H1 (cell line): ENCODE data around the gene EDEM1.
"Not testable (repeated sequence)": the region's sequence is repeated elsewhere in the genome, so short reads cannot be mapped to it uniquely, and the experiment has no call there.

Source experiments
- CTCF ChIP-seq, 3 experiments: IDR thresholded peaks; 1 replicate in 2 of 3; 2 replicates in 1 of 3; pipeline versions ENCODE4 v1.5.1 to v1.6.1; 2011; ENCODE audit warnings: low read length in 3 of 3, mild to moderate bottlenecking in 3 of 3, inconsistent platforms in 2 of 3, low read depth in 1 of 3, moderate library complexity in 1 of 3; ENCODE audit not compliant: insufficient read depth in 1 of 3; ENCODE audit errors: control extremely low read depth in 1 of 3
- EGR1 ChIP-seq: IDR thresholded peaks from 2 replicates; pipeline ENCODE4 v1.6.1; 2011; ENCODE audit warnings: low read depth, low read length, borderline replicate concordance
- MAX ChIP-seq: IDR thresholded peaks from 2 replicates; pipeline ENCODE4 v1.6.1; 2012; ENCODE audit warnings: inconsistent platforms
- POLR2A ChIP-seq, 2 experiments: IDR thresholded peaks; 1 replicate in 1 of 2; 2 replicates in 1 of 2; pipeline ENCODE4 v1.6.1; 2011; ENCODE audit warnings: low read depth in 2 of 2, low read length in 2 of 2, mild to moderate bottlenecking in 2 of 2; ENCODE audit errors: control extremely low read depth in 1 of 2
- POLR2AphosphoS5 ChIP-seq: IDR thresholded peaks from 2 replicates; pipeline ENCODE4 v1.6.1; 2011; ENCODE audit warnings: low read depth, low read length
- RAD21 ChIP-seq, 2 experiments: IDR thresholded peaks in 1 of 2; conservative IDR thresholded peaks in 1 of 2; 2 replicates each; pipeline ENCODE4 v1.6.1; 2011; ENCODE audit warnings: low read depth in 2 of 2, low read length in 2 of 2, improper control_type of control experiment in 1 of 2, inconsistent platforms in 1 of 2, mild to moderate bottlenecking in 1 of 2, moderate library complexity in 1 of 2
- RFX5 ChIP-seq: IDR thresholded peaks from 2 replicates; pipeline ENCODE4 v1.6.1; 2011; ENCODE audit warnings: low read depth, low read length, improper control_type of control experiment, borderline replicate concordance
- TAF1 ChIP-seq: IDR thresholded peaks from 2 replicates; pipeline ENCODE4 v1.6.1; 2011; ENCODE audit warnings: mild to moderate bottlenecking, low read depth, low read length

GRCh38 chr3:5147152-5147551, 40.4 kb upstream of the EDEM1 start:
- TF ChIP-seq POLR2A (IDR thresholded peaks at IDR 0.05; ENCODE audit: control extremely low read depth in 1 of 2, low read depth in 2 of 2, low read length in 2 of 2); RFX5; CTCF (IDR thresholded peaks at IDR 0.05; ENCODE audit: control extremely low read depth in 1 of 3, insufficient read depth in 1 of 3, low read depth in 1 of 3, low read length in 3 of 3); TAF1; RAD21 (IDR thresholded peaks at IDR 0.05 in 1 of 2, conservative IDR thresholded peaks at IDR 0.05 in 1 of 2; ENCODE audit: low read depth in 2 of 2, low read length in 2 of 2); EGR1; MAX; POLR2AphosphoS5: not testable (repeated sequence)
